GM23338 (cell line): ENCODE results near the gene MS4A18. TPM values are rescaled to one million over a fixed set of nuclear protein-coding genes. Genes with fewer than 3 reads are reported as not detected.

Source experiments
- ATAC-seq: fragments of 200-7000 bp; cut with Tn5 transposase; 3 replicates; pipeline ENCODE4 v1.9.1; 2020
- DNase-seq: peaks from one replicate; pipeline ENCODE4 v3.0.0-alpha.2; 2015; ENCODE audit warnings: low spot score
- H2AFZ ChIP-seq: fragments of 200-600 bp; sonication (generic); 2 replicates; pipeline ENCODE4 v1.8.0; 2016; ENCODE audit warnings: antibody characterized with exemption, mild to moderate bottlenecking, moderate library complexity
- H3F3A ChIP-seq: fragments of 200-600 bp; sonication (generic); replicated peaks from 2 replicates; pipeline ENCODE4 v1.8.0; 2017; ENCODE audit warnings: antibody characterized with exemption, mixed run types, low read depth
- H3K27ac ChIP-seq: fragments of 200-600 bp; sonication (generic); 2 replicates; pipeline ENCODE4 v1.6.1; 2016; ENCODE audit warnings: low read depth
- H3K27me3 ChIP-seq: fragments of 200-600 bp; sonication (generic); 2 replicates; pipeline ENCODE4 v1.8.0; 2016; ENCODE audit warnings: mild to moderate bottlenecking, mixed run types, moderate library complexity; ENCODE audit not compliant: insufficient read depth
- H3K36me3 ChIP-seq: fragments of 200-600 bp; sonication (generic); 2 replicates; pipeline ENCODE4 v1.8.0; 2016; ENCODE audit warnings: mild to moderate bottlenecking; ENCODE audit not compliant: insufficient read depth
- H3K4me1 ChIP-seq: fragments of 200-600 bp; sonication (generic); 2 replicates; pipeline ENCODE4 v1.8.0; 2016; ENCODE audit warnings: mild to moderate bottlenecking, moderate library complexity; ENCODE audit not compliant: insufficient read depth
- H3K4me2 ChIP-seq: fragments of 200-600 bp; sonication (generic); 2 replicates; pipeline ENCODE4 v1.7.1; 2017; ENCODE audit warnings: mixed run types
- H3K4me3 ChIP-seq: fragments of 200-600 bp; sonication (generic); 2 replicates; pipeline ENCODE4 v1.6.1; 2016; ENCODE audit warnings: mixed run types
- H3K79me2 ChIP-seq: fragments of 200-600 bp; sonication (generic); replicated peaks from 2 replicates; pipeline ENCODE4 v1.8.0; 2017; ENCODE audit warnings: mild to moderate bottlenecking; ENCODE audit not compliant: insufficient read depth
- H3K9me2 ChIP-seq: fragments of 200-600 bp; sonication (generic); 2 replicates; pipeline ENCODE4 v1.8.0; 2017; ENCODE audit not compliant: insufficient read depth
- H4K20me1 ChIP-seq: fragments of 200-600 bp; sonication (generic); replicated peaks from 2 replicates; pipeline ENCODE4 v1.8.0; 2017; ENCODE audit warnings: mild to moderate bottlenecking; ENCODE audit not compliant: insufficient read depth
- H3K27ac Mint-ChIP-seq: 2 replicates; pipeline ENCODE4 v1.8.0; 2020; ENCODE audit warnings: inconsistent platforms, mild to moderate bottlenecking, moderate library complexity, mixed read lengths
- H3K27me3 Mint-ChIP-seq: 3 replicates; pipeline ENCODE4 v1.8.0; 2022; ENCODE audit warnings: low read depth, mild to moderate bottlenecking, moderate library complexity, mixed read lengths, inconsistent platforms; ENCODE audit not compliant: insufficient read depth, poor library complexity
- H3K36me3 Mint-ChIP-seq: 3 replicates; pipeline ENCODE4 v1.8.0; 2021; ENCODE audit warnings: low read depth, mild to moderate bottlenecking, inconsistent platforms, moderate library complexity, mixed read lengths
- H3K4me1 Mint-ChIP-seq: 3 replicates; pipeline ENCODE4 v1.8.0; 2020; ENCODE audit warnings: mild to moderate bottlenecking, inconsistent platforms, mixed read lengths
- H3K4me3 Mint-ChIP-seq: 3 replicates; pipeline ENCODE4 v1.8.0; 2021; ENCODE audit warnings: moderate library complexity, mild to moderate bottlenecking, inconsistent platforms, mixed read lengths
- H3K9me3 Mint-ChIP-seq: 3 replicates; pipeline ENCODE4 v1.8.0; 2020; ENCODE audit warnings: moderate library complexity, mild to moderate bottlenecking, inconsistent platforms, mixed read lengths
- EZH2 ChIP-seq: fragments of 200-600 bp; sonication (generic); IDR thresholded peaks from one replicate; pipeline ENCODE4 v1.8.0; 2017; ENCODE audit warnings: antibody characterized with exemption, mild to moderate bottlenecking, low read depth; ENCODE audit not compliant: unreplicated experiment
- EZH2phosphoT487 ChIP-seq: fragments of 200-600 bp; sonication (generic); IDR thresholded peaks from one replicate; pipeline ENCODE4 v1.8.1; 2018; ENCODE audit warnings: antibody characterized with exemption; ENCODE audit not compliant: unreplicated experiment
- JUNB ChIP-seq: IDR thresholded peaks from one replicate; pipeline ENCODE4 v1.6.1; 2016; ENCODE audit warnings: antibody characterized with exemption; ENCODE audit not compliant: unreplicated experiment
- NANOG ChIP-seq: IDR thresholded peaks from 2 replicates; pipeline ENCODE4 v1.6.1; 2016; ENCODE audit warnings: antibody characterized with exemption, borderline replicate concordance
- POLR2AphosphoS5 ChIP-seq: IDR thresholded peaks from 2 replicates; pipeline ENCODE4 v1.6.1; 2016; ENCODE audit warnings: antibody characterized with exemption, low read depth
- STAT1 ChIP-seq: IDR thresholded peaks from one replicate; pipeline ENCODE4 v1.6.1; 2016; ENCODE audit warnings: antibody characterized with exemption; ENCODE audit not compliant: unreplicated experiment
- ZNF114 ChIP-seq: fragments of 250-450 bp; sonication (Bioruptor Pico); IDR thresholded peaks from 2 replicates; pipeline ENCODE4 v1.5.0; 2020; ENCODE audit warnings: mild to moderate bottlenecking, moderate library complexity
- polyA plus RNA-seq: library from polyadenylated mRNA; unstranded; fragments of >200 nt; fragmentation: Nextera tagmentation; extraction: Ambion mirVana; gene quantifications from 2 replicates; pipeline ENCODE4 v1.2.1, GENCODE V29; 2016
- total RNA-seq: library from RNA; depleted of rRNA; stranded (reverse); fragments of >200 nt; shearing (Covaris generic); gene quantifications from 2 replicates; pipeline ENCODE4 v1.2.3, GENCODE V29; 2014
- TF ChIP-seq, protein P1 (sequence below), 2 experiments: fragments of 200-600 bp in 1 of 2; sonication (generic) in 1 of 2; conservative IDR thresholded peaks; 2 replicates each; pipeline versions ENCODE4 v1.5.1 to v1.6.1; 2016 to 2017; ENCODE audit warnings: antibody characterized with exemption in 2 of 2, low read depth in 2 of 2, mild to moderate bottlenecking in 2 of 2, moderate library complexity in 1 of 2
- TF ChIP-seq, protein P2 (sequence below): IDR thresholded peaks from 2 replicates; pipeline ENCODE4 v1.6.1; 2016; ENCODE audit warnings: antibody characterized with exemption

MS4A18 gene
- total and polyA plus RNA-seq, 2 experiments from 2014 or later, result not detected

DNA sequence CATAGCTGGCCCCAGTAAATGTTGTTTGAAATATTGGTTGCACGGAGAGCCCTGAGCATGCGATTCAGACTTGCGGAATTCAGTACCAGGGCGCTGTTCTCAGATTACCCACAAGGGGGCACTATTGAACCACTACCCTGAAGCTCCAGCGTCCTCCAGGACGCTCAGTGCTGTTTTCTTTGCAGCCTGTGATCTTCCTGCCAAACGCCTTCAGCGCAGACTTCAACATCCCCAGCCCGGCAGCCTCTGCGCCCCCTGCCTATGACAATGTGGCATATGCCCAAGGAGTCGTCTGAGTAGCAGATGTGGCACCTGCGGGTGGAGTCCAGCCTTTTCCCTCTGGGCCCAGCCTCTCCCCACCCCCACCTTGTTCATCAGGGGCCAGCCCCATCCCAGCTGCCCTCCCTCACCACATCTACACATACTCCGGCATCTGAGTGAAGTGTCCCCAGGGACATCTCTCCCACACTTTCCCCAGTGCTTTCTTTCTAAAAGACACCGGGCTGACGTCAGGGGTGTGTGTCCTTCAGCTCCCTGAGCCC lies 51.0 kb downstream of the MS4A18 start:
- Mint-ChIP-seq H3K27me3 (peaks cover 7% of the 10 kb centered on the region), H3K27ac (no peak overlapping the region; the same call in 1 of the 2 replicates), H3K9me3 (no peaks in the 10 kb centered on the region; the same call in 1 of the 3 replicates), H3K4me1 (peaks cover 9% of the 10 kb centered on the region; the same call in 2 of the 3 replicates), H3K4me3 (no peak overlapping the region), H3K36me3 (no peaks in the 10 kb centered on the region)
- no peaks in the 10 kb centered on the region for H3K27me3 ChIP-seq
- H3K4me3 ChIP-seq, result no peak overlapping the region
- no peaks in the 10 kb centered on the region for H3K79me2 ChIP-seq
- H3K27ac ChIP-seq, result no peak overlapping the region
- no peaks in the 10 kb centered on the region for H3K36me3 ChIP-seq
- H3F3A ChIP-seq, result no peaks in the 10 kb centered on the region
- DNase-seq, result peak; percentile 92
- H3K9me2 ChIP-seq, result 0 out of 2 replicates have a peak, but pooled peaks cover 4% of the 10 kb centered on the region
- H3K4me1 ChIP-seq, result no peaks in the 10 kb centered on the region
- no peaks in the 10 kb centered on the region for H4K20me1 ChIP-seq
- no peak for TF ChIP-seq EZH2
- TF ChIP-seq, protein P1, sequence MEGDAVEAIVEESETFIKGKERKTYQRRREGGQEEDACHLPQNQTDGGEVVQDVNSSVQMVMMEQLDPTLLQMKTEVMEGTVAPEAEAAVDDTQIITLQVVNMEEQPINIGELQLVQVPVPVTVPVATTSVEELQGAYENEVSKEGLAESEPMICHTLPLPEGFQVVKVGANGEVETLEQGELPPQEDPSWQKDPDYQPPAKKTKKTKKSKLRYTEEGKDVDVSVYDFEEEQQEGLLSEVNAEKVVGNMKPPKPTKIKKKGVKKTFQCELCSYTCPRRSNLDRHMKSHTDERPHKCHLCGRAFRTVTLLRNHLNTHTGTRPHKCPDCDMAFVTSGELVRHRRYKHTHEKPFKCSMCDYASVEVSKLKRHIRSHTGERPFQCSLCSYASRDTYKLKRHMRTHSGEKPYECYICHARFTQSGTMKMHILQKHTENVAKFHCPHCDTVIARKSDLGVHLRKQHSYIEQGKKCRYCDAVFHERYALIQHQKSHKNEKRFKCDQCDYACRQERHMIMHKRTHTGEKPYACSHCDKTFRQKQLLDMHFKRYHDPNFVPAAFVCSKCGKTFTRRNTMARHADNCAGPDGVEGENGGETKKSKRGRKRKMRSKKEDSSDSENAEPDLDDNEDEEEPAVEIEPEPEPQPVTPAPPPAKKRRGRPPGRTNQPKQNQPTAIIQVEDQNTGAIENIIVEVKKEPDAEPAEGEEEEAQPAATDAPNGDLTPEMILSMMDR (conservative IDR thresholded peaks at IDR 0.05; ENCODE audit: low read depth in 2 of 2), result peak; percentile 84 to 86
- no peak overlapping the region for H3K4me2 ChIP-seq
- peak; percentile 98 for ATAC-seq
- H2AFZ ChIP-seq, result peak overlapping the region; percentile 78; the same call in 1 of the 2 replicates

DNA sequence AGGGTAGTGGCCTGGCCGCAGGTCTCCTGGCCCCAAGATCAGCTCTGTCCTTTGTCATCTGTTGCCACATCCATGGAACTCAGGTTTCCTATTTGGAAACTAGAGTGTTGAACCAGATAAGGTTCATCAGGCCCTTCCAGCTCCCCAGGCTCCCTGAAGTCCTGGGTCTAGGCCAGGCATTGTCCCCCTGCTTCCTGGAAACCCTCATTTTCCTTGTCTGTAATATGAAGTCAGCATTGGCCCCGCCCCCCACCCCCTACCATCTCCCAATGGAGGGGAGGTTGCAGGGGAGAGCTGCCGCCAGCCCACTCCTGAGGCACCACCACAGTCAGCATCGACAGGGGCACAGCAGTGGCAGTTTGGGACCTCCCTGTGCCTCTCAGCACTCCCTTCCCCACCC lies 51.6 kb downstream of the MS4A18 start:
- Histone ChIP-seq H3K9me2 (0 out of 2 replicates have a peak, but pooled peaks cover 4% of the 10 kb centered on the region), H3K36me3 (no peaks in the 10 kb centered on the region), H3K4me1 (no peaks in the 10 kb centered on the region), H2AFZ (peak overlapping the region; percentile 35; the same call in 1 of the 2 replicates), H3K4me2 (no peak overlapping the region), H3K27me3 (no peaks in the 10 kb centered on the region), H3K79me2 (no peaks in the 10 kb centered on the region), H4K20me1 (no peaks in the 10 kb centered on the region), H3K27ac (no peak overlapping the region), H3F3A (no peaks in the 10 kb centered on the region), H3K4me3 (no peak overlapping the region)
- no peaks in the 10 kb centered on the region for H3K36me3 Mint-ChIP-seq
- H3K27me3 Mint-ChIP-seq, result peaks cover 5% of the 10 kb centered on the region
- H3K4me3 Mint-ChIP-seq, result no peak overlapping the region; the same call in 2 of the 3 replicates
- H3K4me1 Mint-ChIP-seq, result peaks cover 9% of the 10 kb centered on the region; the same call in 2 of the 3 replicates
- TF ChIP-seq, protein P2, sequence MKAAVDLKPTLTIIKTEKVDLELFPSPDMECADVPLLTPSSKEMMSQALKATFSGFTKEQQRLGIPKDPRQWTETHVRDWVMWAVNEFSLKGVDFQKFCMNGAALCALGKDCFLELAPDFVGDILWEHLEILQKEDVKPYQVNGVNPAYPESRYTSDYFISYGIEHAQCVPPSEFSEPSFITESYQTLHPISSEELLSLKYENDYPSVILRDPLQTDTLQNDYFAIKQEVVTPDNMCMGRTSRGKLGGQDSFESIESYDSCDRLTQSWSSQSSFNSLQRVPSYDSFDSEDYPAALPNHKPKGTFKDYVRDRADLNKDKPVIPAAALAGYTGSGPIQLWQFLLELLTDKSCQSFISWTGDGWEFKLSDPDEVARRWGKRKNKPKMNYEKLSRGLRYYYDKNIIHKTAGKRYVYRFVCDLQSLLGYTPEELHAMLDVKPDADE, result no peak
- TF ChIP-seq, protein P1 (conservative IDR thresholded peaks at IDR 0.05; ENCODE audit: low read depth in 2 of 2), result no peak
- TF ChIP-seq NANOG (no peak), JUNB (no peak), POLR2AphosphoS5 (no peak), ZNF114 (CRISPR knock-in tag) (no peak), EZH2phosphoT487 (no peak), STAT1 (no peak)
- ATAC-seq (no peak), DNase-seq (no peak)
- H3K27ac Mint-ChIP-seq, result no peak overlapping the region
- no peaks in the 10 kb centered on the region; the same call in 1 of the 3 replicates for H3K9me3 Mint-ChIP-seq
